ENCODE measurements around the gene SFN.

DNA sequence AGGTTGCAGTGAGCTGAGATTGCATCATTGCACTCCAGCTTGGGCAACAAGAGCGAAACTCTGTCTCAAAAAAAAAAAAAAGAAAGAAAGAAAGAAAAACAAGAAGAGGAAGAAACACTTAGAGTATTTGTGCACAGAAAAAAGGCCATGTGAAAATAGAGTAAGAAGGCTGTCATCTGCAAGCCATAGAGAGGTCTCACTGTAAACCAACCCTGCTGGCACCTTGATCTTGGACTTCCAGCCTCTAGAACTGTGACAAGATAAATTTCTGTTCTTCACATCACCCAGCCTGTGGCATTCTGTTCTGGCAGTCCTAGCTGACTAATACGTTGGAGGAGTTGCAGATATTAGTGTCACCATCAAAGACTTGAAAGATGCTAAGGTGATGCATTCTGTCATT lies 48.6 kb upstream of the SFN start:
- TF ChIP-seq, protein P1, sequence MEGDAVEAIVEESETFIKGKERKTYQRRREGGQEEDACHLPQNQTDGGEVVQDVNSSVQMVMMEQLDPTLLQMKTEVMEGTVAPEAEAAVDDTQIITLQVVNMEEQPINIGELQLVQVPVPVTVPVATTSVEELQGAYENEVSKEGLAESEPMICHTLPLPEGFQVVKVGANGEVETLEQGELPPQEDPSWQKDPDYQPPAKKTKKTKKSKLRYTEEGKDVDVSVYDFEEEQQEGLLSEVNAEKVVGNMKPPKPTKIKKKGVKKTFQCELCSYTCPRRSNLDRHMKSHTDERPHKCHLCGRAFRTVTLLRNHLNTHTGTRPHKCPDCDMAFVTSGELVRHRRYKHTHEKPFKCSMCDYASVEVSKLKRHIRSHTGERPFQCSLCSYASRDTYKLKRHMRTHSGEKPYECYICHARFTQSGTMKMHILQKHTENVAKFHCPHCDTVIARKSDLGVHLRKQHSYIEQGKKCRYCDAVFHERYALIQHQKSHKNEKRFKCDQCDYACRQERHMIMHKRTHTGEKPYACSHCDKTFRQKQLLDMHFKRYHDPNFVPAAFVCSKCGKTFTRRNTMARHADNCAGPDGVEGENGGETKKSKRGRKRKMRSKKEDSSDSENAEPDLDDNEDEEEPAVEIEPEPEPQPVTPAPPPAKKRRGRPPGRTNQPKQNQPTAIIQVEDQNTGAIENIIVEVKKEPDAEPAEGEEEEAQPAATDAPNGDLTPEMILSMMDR (IDR thresholded peaks at IDR 0.05), result no peak
- TF ChIP-seq ZFX (IDR thresholded peaks at IDR 0.05; ENCODE audit: borderline replicate concordance), result no peak

All from 22Rv1 (cell line).